ENCODE data around the gene CSAD. TPM values are rescaled to one million over a fixed set of nuclear protein-coding genes. Genes with fewer than 3 reads are reported as not detected.
"Not testable (repeated sequence)": the region's sequence is repeated elsewhere in the genome, so short reads cannot be mapped to it uniquely, and the experiment has no call there.

Gene CSAD
- total and polyA plus RNA-seq, 3 donors from 2014 or later: 34.9 to 93.7 (median 73.9) TPM

DNA sequence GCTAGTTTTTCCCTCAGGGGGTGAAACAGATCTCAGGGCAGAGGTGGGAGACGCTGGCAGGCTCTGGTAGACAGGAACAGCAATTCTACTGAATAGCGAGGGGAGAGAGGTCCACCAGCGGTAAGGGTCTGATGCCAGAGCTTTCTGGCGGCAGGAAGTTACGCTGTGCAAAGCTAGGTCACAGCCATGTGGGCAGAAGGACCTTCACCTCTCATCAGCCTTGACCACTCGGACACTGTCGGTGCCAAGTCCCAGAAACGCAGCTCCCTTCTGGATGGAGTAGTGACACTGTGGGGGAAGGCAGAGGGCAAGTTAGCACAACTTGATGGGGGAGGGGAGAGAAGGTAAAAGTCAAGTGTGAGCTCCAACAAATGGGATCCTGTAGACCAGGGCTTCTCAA is 10.5 kb downstream of the CSAD start:
- no peaks in the 10 kb centered on the region for H3K9me3 ChIP-seq
- TF ChIP-seq, protein P1, sequence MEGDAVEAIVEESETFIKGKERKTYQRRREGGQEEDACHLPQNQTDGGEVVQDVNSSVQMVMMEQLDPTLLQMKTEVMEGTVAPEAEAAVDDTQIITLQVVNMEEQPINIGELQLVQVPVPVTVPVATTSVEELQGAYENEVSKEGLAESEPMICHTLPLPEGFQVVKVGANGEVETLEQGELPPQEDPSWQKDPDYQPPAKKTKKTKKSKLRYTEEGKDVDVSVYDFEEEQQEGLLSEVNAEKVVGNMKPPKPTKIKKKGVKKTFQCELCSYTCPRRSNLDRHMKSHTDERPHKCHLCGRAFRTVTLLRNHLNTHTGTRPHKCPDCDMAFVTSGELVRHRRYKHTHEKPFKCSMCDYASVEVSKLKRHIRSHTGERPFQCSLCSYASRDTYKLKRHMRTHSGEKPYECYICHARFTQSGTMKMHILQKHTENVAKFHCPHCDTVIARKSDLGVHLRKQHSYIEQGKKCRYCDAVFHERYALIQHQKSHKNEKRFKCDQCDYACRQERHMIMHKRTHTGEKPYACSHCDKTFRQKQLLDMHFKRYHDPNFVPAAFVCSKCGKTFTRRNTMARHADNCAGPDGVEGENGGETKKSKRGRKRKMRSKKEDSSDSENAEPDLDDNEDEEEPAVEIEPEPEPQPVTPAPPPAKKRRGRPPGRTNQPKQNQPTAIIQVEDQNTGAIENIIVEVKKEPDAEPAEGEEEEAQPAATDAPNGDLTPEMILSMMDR (IDR thresholded peaks at IDR 0.05): no peak
- TF ChIP-seq POLR2A (IDR thresholded peaks at IDR 0.05): no peak
- H3K27ac ChIP-seq: no peak overlapping the region
- H3K36me3 ChIP-seq (ENCODE audit: low read depth, missing control alignments): no peaks in the 10 kb centered on the region
- WGBS, 2 donors: 68 to 71% methylated on average over 8 of the region's 8 CpGs
- no peak for DNase-seq
- H3K4me1 ChIP-seq: peaks cover 13% of the 10 kb centered on the region
- no peaks in the 10 kb centered on the region for H3K27me3 ChIP-seq
- no peak overlapping the region for H3K4me3 ChIP-seq
- intact Hi-C loops (cut with DNase I; ENCODE audit: low total_unique reads): no loop called here

DNA sequence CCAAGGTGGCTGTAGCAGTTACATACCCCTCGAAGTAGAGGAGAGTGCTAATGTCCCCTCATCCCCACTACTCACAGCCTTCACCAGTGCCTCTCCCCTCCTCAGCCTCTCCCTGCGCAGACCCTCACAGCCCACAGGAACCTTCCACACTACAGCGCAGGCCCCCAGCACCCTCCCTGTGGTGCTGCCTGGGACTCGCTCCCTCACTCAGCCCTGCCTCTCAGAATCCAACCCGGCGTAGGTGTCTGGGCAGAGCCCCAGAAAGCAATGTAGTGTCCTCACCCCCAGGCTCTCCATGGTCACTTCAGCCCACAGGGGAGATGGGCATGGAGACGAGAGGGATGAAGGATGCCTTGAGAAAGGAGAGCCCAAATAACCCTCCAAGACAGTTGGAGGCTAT is 11.1 kb downstream of the CSAD start:
- Histone ChIP-seq H3K4me1 (peaks cover 11% of the 10 kb centered on the region), H3K36me3 (ENCODE audit: low read depth, missing control alignments) (no peaks in the 10 kb centered on the region), H3K27ac (no peak overlapping the region), H3K27me3 (no peaks in the 10 kb centered on the region), H3K4me3 (no peak overlapping the region), H3K9me3 (no peaks in the 10 kb centered on the region)
- 94 to 97% methylated on average over 6 to 7 of the region's 7 CpGs for WGBS, 2 donors
- intact Hi-C loops (cut with DNase I; ENCODE audit: low total_unique reads): no loop called here
- no peak for DNase-seq
- TF ChIP-seq, protein P1 (IDR thresholded peaks at IDR 0.05): no peak
- no peak for TF ChIP-seq POLR2A (IDR thresholded peaks at IDR 0.05)

- no peak for DNase-seq
- Histone ChIP-seq H3K27me3 (no peaks in the 10 kb centered on the region), H3K4me1 (peaks cover 8% of the 10 kb centered on the region), H3K9me3 (no peaks in the 10 kb centered on the region), H3K4me3 (no peak overlapping the region), H3K27ac (no peak overlapping the region), H3K36me3 (ENCODE audit: low read depth, missing control alignments) (no peaks in the 10 kb centered on the region)
- TF ChIP-seq, protein P1 (IDR thresholded peaks at IDR 0.05): no peak
- TF ChIP-seq POLR2A (IDR thresholded peaks at IDR 0.05): no peak
- intact Hi-C loops (cut with DNase I; ENCODE audit: low total_unique reads): no loop called here
Measured at GRCh38 chr12:53166837-53167236, 13.9 kb downstream of the CSAD start.

DNA sequence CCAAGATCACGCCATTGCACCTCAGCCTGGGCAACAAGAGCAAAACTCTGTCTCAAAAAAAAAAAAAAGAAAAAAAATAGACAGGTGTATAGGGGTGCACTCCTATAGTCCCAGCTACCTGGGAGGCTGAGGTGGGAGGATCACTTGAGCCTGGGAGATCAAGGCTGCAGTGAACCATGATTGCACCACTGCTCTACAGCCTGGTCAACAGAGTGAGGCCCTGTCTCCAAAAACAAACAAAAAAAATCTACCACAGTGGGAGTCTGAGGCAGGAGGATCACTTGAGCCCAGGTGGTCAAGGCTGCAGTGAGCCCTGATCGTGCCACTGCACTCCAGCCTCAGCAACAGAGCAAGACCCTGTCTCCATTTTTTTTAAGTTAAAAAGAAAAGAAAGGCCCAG is 17.7 kb downstream of the CSAD start:
- intact Hi-C loops (cut with DNase I; ENCODE audit: low total_unique reads); H3K4me1 ChIP-seq; H3K36me3 ChIP-seq (ENCODE audit: low read depth, missing control alignments); H3K9me3 ChIP-seq; H3K27me3 ChIP-seq; H3K4me3 ChIP-seq; H3K27ac ChIP-seq; DNase-seq: not testable (repeated sequence)
- 94 to 95% methylated on average over 2 of the region's 2 CpGs for WGBS, 2 donors

DNA sequence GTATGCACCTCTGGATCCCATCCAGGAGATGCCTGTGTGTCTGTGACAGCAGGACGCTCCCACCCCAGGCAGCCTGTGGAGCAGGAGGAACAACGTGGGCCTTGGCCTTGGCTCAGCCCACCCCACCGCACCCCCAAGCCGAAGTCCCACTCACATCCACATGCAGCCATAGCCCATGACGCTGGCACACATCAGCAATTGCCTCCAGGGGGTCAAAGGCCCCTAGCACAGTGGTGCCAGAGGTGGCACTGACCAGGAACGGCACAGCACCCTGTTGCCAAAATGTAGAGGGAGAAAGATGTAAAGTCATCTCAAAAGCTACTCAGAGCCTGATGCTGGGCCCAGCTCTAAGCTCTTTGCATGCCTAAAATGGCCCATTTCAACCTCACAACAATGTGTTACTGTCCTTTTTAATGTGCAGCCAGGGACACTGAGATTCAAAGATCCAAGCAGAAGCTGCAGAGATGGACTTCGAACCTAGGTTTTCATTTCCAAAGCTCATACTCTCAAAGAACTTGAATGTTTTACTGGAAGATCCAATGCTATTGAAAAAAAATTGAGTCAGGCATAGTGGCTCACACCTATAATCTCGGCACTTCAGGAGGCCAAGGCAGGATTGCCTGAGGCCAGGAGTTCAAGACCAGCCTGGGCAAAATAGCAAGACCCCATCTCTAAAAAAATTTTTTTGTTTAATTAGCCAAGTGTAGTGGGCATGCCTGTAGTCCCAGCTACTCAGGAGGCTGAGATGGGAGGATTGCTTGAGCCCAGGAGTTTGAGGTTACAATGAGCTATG is 19.4 kb downstream of the CSAD start:
- Histone ChIP-seq H3K27ac (no peak overlapping the region), H3K4me1 (no peaks in the 10 kb centered on the region), H3K36me3 (ENCODE audit: low read depth, missing control alignments) (no peaks in the 10 kb centered on the region), H3K27me3 (no peaks in the 10 kb centered on the region), H3K4me3 (no peak overlapping the region), H3K9me3 (no peaks in the 10 kb centered on the region)
- TF ChIP-seq, protein P1 (IDR thresholded peaks at IDR 0.05): no peak
- TF ChIP-seq POLR2A (IDR thresholded peaks at IDR 0.05): no peak
- DNase-seq: no peak
- WGBS, 2 donors: 67 to 87% methylated on average over 4 to 8 of the region's 8 CpGs
- intact Hi-C loops (cut with DNase I; ENCODE audit: low total_unique reads): no loop called here

All from testis (tissue), 3 donors.